Transverse colon (tissue), 3 donors: ENCODE measurements around the gene MGAT5B.

ENCODE experiments used
- POLR2A ChIP-seq: fragments of 450-650 bp; IDR thresholded peaks from one replicate; pipeline ENCODE4 v1.6.1; 2016; ENCODE audit warnings: antibody characterized with exemption, mild to moderate bottlenecking, moderate library complexity
- POLR2AphosphoS5 ChIP-seq, 3 donors: sonication (generic); formaldehyde crosslinking; IDR thresholded peaks; one replicate each; pipeline ENCODE4 v1.6.1; 2016; ENCODE audit warnings: antibody characterized with exemption in 3 of 3

DNA sequence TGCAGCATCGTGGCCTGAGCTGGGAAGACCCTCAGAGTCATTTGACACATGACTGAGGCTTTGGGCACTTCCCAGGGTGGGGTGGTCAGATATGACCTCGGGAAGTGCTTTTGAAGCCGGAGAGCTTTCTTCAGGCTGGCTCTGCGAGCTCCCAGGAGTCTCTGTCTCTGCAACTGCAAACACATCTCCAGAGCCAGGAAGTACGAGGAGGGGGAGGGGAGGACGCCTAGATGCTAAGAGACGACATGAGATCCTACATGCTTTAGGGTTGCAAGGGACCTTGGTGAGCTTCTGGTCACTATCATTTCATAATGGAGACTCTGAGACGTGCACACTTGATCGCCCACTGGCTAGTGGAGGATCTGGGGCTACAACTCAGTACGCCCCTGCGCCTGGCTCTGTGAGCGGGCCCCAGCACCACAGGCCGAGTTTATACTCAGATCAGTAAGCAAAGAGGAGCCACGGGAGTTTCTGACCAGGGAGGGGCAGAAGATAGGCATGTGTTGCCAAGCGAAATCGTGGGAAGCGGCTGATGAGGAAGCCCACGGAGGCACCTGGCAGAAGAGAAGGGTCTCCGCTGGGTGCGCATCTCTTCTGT, 527 bp upstream of the MGAT5B start:
- TF ChIP-seq POLR2A (no peak), POLR2AphosphoS5 (IDR thresholded peaks at IDR 0.05) (no peak)
